K562 (cell line): ENCODE measurements around the gene EXOC2. TPM values are rescaled to one million over a fixed set of nuclear protein-coding genes. Genes with fewer than 3 reads are reported as not detected.

ENCODE experiments used
- ATAC-seq: fragments of 200-7000 bp; cut with Tn5 transposase; 3 replicates; pipeline ENCODE4 v1.9.1; 2020; ENCODE audit warnings: moderate library complexity
- BruUV-seq: library from RNA; stranded (reverse); fragments of 400-500 nt; replicated peaks from 2 replicates; lab custom pipeline; 2021; lab: Mats Ljungman, UMichigan
- CTCF ChIA-PET: fragments of 300-600 bp; formaldehyde crosslinking; extraction: SDS; loops from one replicate; lab custom pipeline; 2021; ENCODE audit warnings: low intra/inter-chr PET ratio; lab: Yijun Ruan, JAX
- POLR2A ChIA-PET: fragments of 300-600, 350-650 bp; sonication (Branson Sonifier 250); formaldehyde crosslinking; extraction: SDS; loops from one replicate; lab custom pipeline; 2021; ENCODE audit warnings: antibody characterized with exemption, inconsistent platforms; lab: Yijun Ruan, JAX
- DNase-seq, 4 experiments: peaks; one replicate each; pipeline versions ENCODE4 v3.0.0 to v3.0.0-alpha.2; 2011 to 2018; ENCODE audit warnings: low spot score in 3 of 4, mixed read lengths in 3 of 4; ENCODE audit errors: extremely low read depth in 1 of 4
- FAIRE-seq: peaks from 2 replicates; lab custom pipeline; 2011; peaks lifted over from hg19 to GRCh38; lab: Jason Lieb, UNC
- H2AFZ ChIP-seq: 2 replicates; pipeline ENCODE4 v1.6.0; 2011; ENCODE audit warnings: low read depth, low read length, control low read depth, inconsistent platforms
- H3K27ac ChIP-seq: fragments of 200-600 bp; 3 replicates; pipeline ENCODE4 v1.8.0; 2011; ENCODE audit warnings: low read depth, mild to moderate bottlenecking, control low read depth, inconsistent platforms, low read length, moderate library complexity, mixed read lengths; ENCODE audit errors: extremely low read depth
- H3K27me3 ChIP-seq, 2 experiments: fragments of 300-600 bp in 1 of 2; 2 replicates in 1 of 2; 3 replicates in 1 of 2; pipeline versions ENCODE4 v1.6.0 to v1.8.0; 2011; ENCODE audit warnings: inconsistent platforms in 2 of 2, low read length in 2 of 2, mild to moderate bottlenecking in 1 of 2, mixed read lengths in 1 of 2, moderate library complexity in 1 of 2; ENCODE audit not compliant: control insufficient read depth in 2 of 2, insufficient read depth in 2 of 2
- H3K36me3 ChIP-seq: fragments of 300-600 bp; 3 replicates; pipeline ENCODE4 v1.8.0; 2011; ENCODE audit warnings: mild to moderate bottlenecking, low read length, inconsistent platforms; ENCODE audit not compliant: control insufficient read depth, insufficient read depth
- H3K4me1 ChIP-seq, 2 experiments: fragments of 200-600 bp in 1 of 2; replicated peaks in 1 of 2; 2 replicates in 1 of 2; 3 replicates in 1 of 2; pipeline versions ENCODE4 v1.5.1 to v1.8.0; 2011; ENCODE audit warnings: inconsistent platforms in 2 of 2, low read length in 2 of 2, mild to moderate bottlenecking in 1 of 2, mixed read lengths in 1 of 2, moderate library complexity in 1 of 2; ENCODE audit not compliant: control insufficient read depth in 2 of 2, insufficient read depth in 2 of 2
- H3K4me2 ChIP-seq: 2 replicates; pipeline ENCODE4 v1.6.1; 2011; ENCODE audit warnings: low read length, control low read depth, inconsistent platforms, mixed read lengths; ENCODE audit not compliant: insufficient read depth
- H3K4me3 ChIP-seq: fragments of 200-600 bp; sonication (generic), shearing (Covaris generic); 2 replicates; pipeline ENCODE4 v1.5.1; 2016; ENCODE audit warnings: control low read depth, inconsistent platforms
- H3K79me2 ChIP-seq: fragments of 200-600 bp; 3 replicates; pipeline ENCODE4 v1.8.0; 2011; ENCODE audit warnings: low read length, inconsistent platforms; ENCODE audit not compliant: control insufficient read depth, insufficient read depth
- H3K9ac ChIP-seq, 2 experiments: 2 replicates each; pipeline versions ENCODE4 v1.6.0 to v1.6.1; 2011; ENCODE audit warnings: low read depth in 2 of 2, low read length in 2 of 2, control low read depth in 1 of 2, inconsistent platforms in 1 of 2, mild to moderate bottlenecking in 1 of 2, mixed read lengths in 1 of 2; ENCODE audit not compliant: insufficient read depth in 1 of 2
- H3K9me1 ChIP-seq: one replicate; pipeline ENCODE4 v1.6.0; 2011; ENCODE audit warnings: inconsistent platforms, mild to moderate bottlenecking, low read length, moderate library complexity; ENCODE audit not compliant: control insufficient read depth, insufficient read depth
- H3K9me3 ChIP-seq: replicated peaks from 2 replicates; pipeline ENCODE4 v1.5.1; 2011; ENCODE audit warnings: low read depth, low read length, inconsistent platforms; ENCODE audit not compliant: control insufficient read depth, insufficient read depth
- H4K20me1 ChIP-seq: replicated peaks from 2 replicates; pipeline ENCODE4 v1.6.1; 2011; ENCODE audit warnings: low read length, inconsistent platforms, mixed read lengths; ENCODE audit not compliant: control insufficient read depth, insufficient read depth
- SRSF3 ChIP-seq: fragments of 200-400 bp; formaldehyde crosslinking; IDR thresholded peaks from 2 replicates; pipeline ENCODE4 v1.6.1; 2016; ENCODE audit warnings: mild to moderate bottlenecking, low read length, moderate library complexity; ENCODE audit not compliant: insufficient read depth
- STAT5B ChIP-seq: fragments of 250-450 bp; sonication (Bioruptor Pico); IDR thresholded peaks from 2 replicates; pipeline ENCODE4 v1.8.0; 2021; ENCODE audit warnings: mild to moderate bottlenecking, inconsistent platforms
- THRAP3 ChIP-seq: fragments of 450-650 bp; IDR thresholded peaks from 2 replicates; pipeline ENCODE4 v1.6.1; 2016; ENCODE audit warnings: mild to moderate bottlenecking, inconsistent platforms, borderline replicate concordance
- ZNF584 ChIP-seq: fragments of 200-800 bp; sonication (Bioruptor generic); IDR thresholded peaks from 2 replicates; pipeline ENCODE4 v1.6.1; 2016; ENCODE audit warnings: low read depth, mild to moderate bottlenecking, missing genetic modification characterization, missing compliant biosample characterization
- WGBS: fragments of 100-300 bp; shearing (Covaris generic); methylation state at CpG from one replicate; pipeline ENCODE4 v1.1.6; 2016; ENCODE audit warnings: low coverage, mixed read lengths; ENCODE audit not compliant: insufficient coverage; ENCODE audit errors: missing lambda C conversion rate; 5-methylcytosine and 5-hydroxymethylcytosine counted together
- in situ Hi-C: fragments of 300-500 bp; cut with MboI; formaldehyde crosslinking; loops from 4 replicates; pipeline ENCODE4 v1.15.0; 2018; ENCODE audit warnings: inconsistent platforms, mixed read lengths
- intact Hi-C: fragments of 100-400 bp; cut with micrococcal nuclease; formaldehyde crosslinking; loops from 2 replicates; pipeline ENCODE4 v1.14.2; 2022
- polyA plus RNA-seq, 8 experiments: library from polyadenylated mRNA; depleted of rRNA in 4 of 8; stranded (reverse) in 5 of 8; unstranded in 3 of 8; fragments of >200 nt; fragmentation: Nextera tagmentation in 2 of 8; fragmentation: Illumina TruSeq in 1 of 8; extraction: Ambion mirVana in 2 of 8; extraction: Trizol in 1 of 8; gene quantifications; 2 replicates each; pipeline versions ENCODE4 v1.2.1 to v1.2.3, GENCODE V29; 2011 to 2014; ENCODE audit warnings: inconsistent platforms in 1 of 8, missing spikeins in 1 of 8
- total RNA-seq, 7 experiments: library from RNA; depleted of rRNA in 6 of 7; stranded (reverse); fragments of >200 nt in 6 of 7; fragmentation: Illumina TruSeq in 2 of 7; extraction: Trizol in 2 of 7; gene quantifications; 2 replicates each; pipeline versions ENCODE4 v1.2.1 to v1.2.3, GENCODE V29; 2011 to 2021; ENCODE audit warnings: low replicate concordance in 1 of 7
- TF ChIP-seq, protein P1 (sequence below): fragments of 250-450 bp; sonication (Bioruptor Pico); IDR thresholded peaks from 2 replicates; pipeline ENCODE4 v1.4.0; 2020

Gene EXOC2
- total and polyA plus RNA-seq, 9 of the 15 experiments (the other 6 are each of a cell fraction or from before 2014, with no cell fraction given): 12.2 to 30.2 (median 24.2) TPM

DNA sequence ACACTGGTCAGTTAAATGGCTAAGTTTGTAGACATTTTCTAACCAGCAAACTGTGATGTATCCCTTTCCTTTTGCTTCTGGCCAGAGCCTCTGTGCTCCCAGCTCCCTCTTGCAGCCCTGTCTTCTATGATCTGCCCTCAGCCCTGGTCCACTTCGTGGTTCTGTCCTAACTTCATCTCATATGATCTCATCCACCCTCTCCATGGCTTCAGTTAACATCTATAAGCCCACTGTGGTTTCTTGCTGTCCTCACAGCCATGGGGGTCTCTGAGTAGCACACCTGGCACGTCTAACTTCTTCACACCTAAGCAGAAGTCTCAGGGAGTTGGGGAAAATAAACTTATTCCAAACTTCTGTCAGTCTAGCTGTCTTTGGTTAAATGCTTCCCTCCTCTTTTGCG, 219.6 kb downstream of the EXOC2 start:
- no peak for FAIRE-seq
- H3K4me2 ChIP-seq: no peak overlapping the region
- no peaks in the 10 kb centered on the region for H3K9me3 ChIP-seq
- CTCF ChIA-PET: no interaction called here
- intact Hi-C loops: no loop called here
- TF ChIP-seq STAT5B (CRISPR knock-in tag): no peak
- TF ChIP-seq ZNF584 (CRISPR knock-in tag): no peak
- TF ChIP-seq THRAP3: no peak
- no peak for TF ChIP-seq SRSF3
- TF ChIP-seq, protein P1, sequence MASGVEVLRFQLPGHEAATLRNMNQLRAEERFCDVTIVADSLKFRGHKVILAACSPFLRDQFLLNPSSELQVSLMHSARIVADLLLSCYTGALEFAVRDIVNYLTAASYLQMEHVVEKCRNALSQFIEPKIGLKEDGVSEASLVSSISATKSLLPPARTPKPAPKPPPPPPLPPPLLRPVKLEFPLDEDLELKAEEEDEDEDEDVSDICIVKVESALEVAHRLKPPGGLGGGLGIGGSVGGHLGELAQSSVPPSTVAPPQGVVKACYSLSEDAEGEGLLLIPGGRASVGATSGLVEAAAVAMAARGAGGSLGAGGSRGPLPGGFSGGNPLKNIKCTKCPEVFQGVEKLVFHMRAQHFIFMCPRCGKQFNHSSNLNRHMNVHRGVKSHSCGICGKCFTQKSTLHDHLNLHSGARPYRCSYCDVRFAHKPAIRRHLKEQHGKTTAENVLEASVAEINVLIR (CRISPR knock-in tag): no peak
- H3K9ac ChIP-seq: no peak overlapping the region
- no TSS peak for BruUV-seq
- POLR2A ChIA-PET: interaction anchor here (0.7 kb wide), 1 partner anchor 16 kb away, joined by 3 read pairs; no protein-coding TSS in a partner anchor
- no peak overlapping the region for H3K4me3 ChIP-seq
- H3K36me3 ChIP-seq: no peaks in the 10 kb centered on the region
- no peaks in the 10 kb centered on the region for H3K9me1 ChIP-seq
- H3K27ac ChIP-seq: no peak overlapping the region
- H2AFZ ChIP-seq: no peak overlapping the region
- no peak for DNase-seq
- in situ Hi-C loops: no loop called here
- H4K20me1 ChIP-seq: no peaks in the 10 kb centered on the region
- ATAC-seq: no peak
- 3% methylated on average over 3 of the region's 3 CpGs for WGBS
- H3K4me1 ChIP-seq: peaks cover 0 to 4% of the 10 kb centered on the region in 2 experiments; a peak in 2 of 5 replicates
- H3K27me3 ChIP-seq: peaks cover 57 to 69% of the 10 kb centered on the region in 2 experiments
- H3K79me2 ChIP-seq: no peaks in the 10 kb centered on the region
